ENCODE data around the gene MAP7. TPM values are rescaled to one million over a fixed set of nuclear protein-coding genes. Genes with fewer than 3 reads are reported as not detected.

MAP7 gene
- total RNA-seq, 1 experiment from 2014 or later = 33.7 TPM

- no peaks in the 10 kb centered on the region for H3K79me2 ChIP-seq (ENCODE audit: low read depth)
- ChIA-PET CTCF (no interaction called here), POLR2A (ENCODE audit: unreplicated experiment) (no interaction called here)
- H3K27ac ChIP-seq = no peak overlapping the region
- intact Hi-C loops (cut with micrococcal nuclease; ENCODE audit: unreplicated experiment) = loop anchor here (1.0 to 10.0 kb wide), 5 partner anchors 68 to 867 kb away; partner anchors contain the start of genes MAP7 and MTFR2
- no peak overlapping the region for H3K4me2 ChIP-seq
- TF ChIP-seq EZH2 (IDR thresholded peaks at IDR 0.05; ENCODE audit: low read depth) = no peak
- TF ChIP-seq, protein P1, sequence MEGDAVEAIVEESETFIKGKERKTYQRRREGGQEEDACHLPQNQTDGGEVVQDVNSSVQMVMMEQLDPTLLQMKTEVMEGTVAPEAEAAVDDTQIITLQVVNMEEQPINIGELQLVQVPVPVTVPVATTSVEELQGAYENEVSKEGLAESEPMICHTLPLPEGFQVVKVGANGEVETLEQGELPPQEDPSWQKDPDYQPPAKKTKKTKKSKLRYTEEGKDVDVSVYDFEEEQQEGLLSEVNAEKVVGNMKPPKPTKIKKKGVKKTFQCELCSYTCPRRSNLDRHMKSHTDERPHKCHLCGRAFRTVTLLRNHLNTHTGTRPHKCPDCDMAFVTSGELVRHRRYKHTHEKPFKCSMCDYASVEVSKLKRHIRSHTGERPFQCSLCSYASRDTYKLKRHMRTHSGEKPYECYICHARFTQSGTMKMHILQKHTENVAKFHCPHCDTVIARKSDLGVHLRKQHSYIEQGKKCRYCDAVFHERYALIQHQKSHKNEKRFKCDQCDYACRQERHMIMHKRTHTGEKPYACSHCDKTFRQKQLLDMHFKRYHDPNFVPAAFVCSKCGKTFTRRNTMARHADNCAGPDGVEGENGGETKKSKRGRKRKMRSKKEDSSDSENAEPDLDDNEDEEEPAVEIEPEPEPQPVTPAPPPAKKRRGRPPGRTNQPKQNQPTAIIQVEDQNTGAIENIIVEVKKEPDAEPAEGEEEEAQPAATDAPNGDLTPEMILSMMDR (conservative IDR thresholded peaks at IDR 0.05) = no peak
- DNase-seq = no peak
- no peaks in the 10 kb centered on the region for H3K36me3 ChIP-seq (ENCODE audit: low read depth)
- no peak overlapping the region for H3K4me3 ChIP-seq
- H3K9me3 ChIP-seq (ENCODE audit: insufficient read depth, low read depth) = no peaks in the 10 kb centered on the region
- no peaks in the 10 kb centered on the region for H3K9me2 ChIP-seq (ENCODE audit: insufficient read depth)
- H2AFZ ChIP-seq = peak overlapping the region; percentile 62
- H3F3A ChIP-seq (ENCODE audit: insufficient read depth, low read depth) = no peaks in the 10 kb centered on the region
- no peaks in the 10 kb centered on the region for H4K20me1 ChIP-seq (ENCODE audit: insufficient read depth)
- no peaks in the 10 kb centered on the region for H3K4me1 ChIP-seq (replicated peaks; ENCODE audit: insufficient read depth)
- BruUV-seq (replicated peaks) = no TSS peak
- H3K27me3 ChIP-seq (ENCODE audit: insufficient read depth, low read depth) = no peaks in the 10 kb centered on the region
Observed at GRCh38 chr6:136317971-136318370, 232.3 kb downstream of the MAP7 start.

DNA sequence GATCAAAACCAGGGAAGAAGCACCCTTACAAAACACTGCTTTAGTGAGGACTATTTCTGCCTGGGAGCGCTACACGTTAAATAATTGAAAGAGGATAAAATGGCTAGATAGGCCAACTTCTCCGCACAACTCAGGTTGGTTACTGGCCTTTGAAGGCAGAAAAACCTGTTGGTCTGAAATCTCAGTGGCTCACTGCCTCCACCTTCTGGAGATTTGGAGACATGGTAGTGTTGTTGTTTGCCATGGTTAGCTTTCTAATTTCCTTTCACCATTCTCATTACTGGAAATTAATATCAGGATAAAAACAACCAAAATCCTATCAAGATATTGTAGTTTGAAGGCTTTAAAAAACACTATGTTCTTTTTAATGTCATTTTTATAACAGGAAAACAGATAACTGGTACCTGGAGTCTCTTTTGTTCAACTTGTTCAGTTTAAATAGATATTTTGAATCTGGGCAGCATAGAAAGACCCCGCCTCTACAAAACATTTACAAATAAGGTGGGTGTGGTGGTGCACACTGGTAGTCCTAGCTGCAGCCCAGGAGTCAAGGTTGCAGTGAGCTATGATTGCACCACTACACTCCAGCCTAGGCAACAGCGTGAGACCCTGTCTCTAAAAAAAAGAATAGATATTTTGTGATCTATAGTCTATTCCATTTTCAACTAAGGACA, 233.1 kb downstream of the MAP7 start:
- DNase-seq = peak; percentile 45 to 60
- Histone ChIP-seq H3K4me2 (peak overlapping the region; percentile 11; the same call in 1 of the 2 replicates), H3K27me3 (ENCODE audit: insufficient read depth, low read depth) (no peaks in the 10 kb centered on the region), H3K9me3 (ENCODE audit: insufficient read depth, low read depth) (no peaks in the 10 kb centered on the region), H2AFZ (no peak overlapping the region), H3K4me1 (replicated peaks; ENCODE audit: insufficient read depth) (no peaks in the 10 kb centered on the region), H3F3A (ENCODE audit: insufficient read depth, low read depth) (no peaks in the 10 kb centered on the region), H3K36me3 (ENCODE audit: low read depth) (no peaks in the 10 kb centered on the region), H3K4me3 (no peak overlapping the region), H3K9me2 (ENCODE audit: insufficient read depth) (no peaks in the 10 kb centered on the region), H4K20me1 (ENCODE audit: insufficient read depth) (no peaks in the 10 kb centered on the region), H3K79me2 (ENCODE audit: low read depth) (no peaks in the 10 kb centered on the region), H3K27ac (no peak overlapping the region)
- CTCF ChIA-PET = no interaction called here
- BruUV-seq (replicated peaks) = no TSS peak
- POLR2A ChIA-PET (ENCODE audit: unreplicated experiment) = no interaction called here
- intact Hi-C loops (cut with micrococcal nuclease; ENCODE audit: unreplicated experiment) = loop anchor here (1.0 to 10.0 kb wide), 5 partner anchors 67 to 866 kb away; partner anchors contain the start of genes MAP7 and MTFR2
- no peak for TF ChIP-seq EZH2 (IDR thresholded peaks at IDR 0.05; ENCODE audit: low read depth)
- TF ChIP-seq, protein P1 (conservative IDR thresholded peaks at IDR 0.05) = peak; percentile 94

DNA sequence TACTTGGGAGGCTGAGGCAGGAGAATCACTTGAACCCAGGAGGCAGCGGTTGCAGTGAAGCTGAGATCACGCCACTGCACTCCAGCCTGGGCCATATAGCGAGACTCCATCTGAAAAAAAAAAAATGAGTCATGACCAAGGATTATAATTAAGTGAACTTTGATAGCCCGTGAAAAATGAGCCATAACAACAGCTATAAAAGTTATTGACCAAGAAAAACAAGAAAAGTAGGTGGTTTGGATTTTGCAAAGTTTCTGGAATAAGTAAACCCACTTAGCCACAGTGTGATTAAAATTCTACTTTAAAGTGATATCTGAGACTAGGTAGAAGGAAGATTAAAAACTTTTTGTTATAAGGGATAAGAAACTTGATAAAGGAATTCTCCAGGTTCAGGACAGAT, 234.6 kb downstream of the MAP7 start:
- TF ChIP-seq, protein P1 (conservative IDR thresholded peaks at IDR 0.05) = no peak
- no peak for TF ChIP-seq EZH2 (IDR thresholded peaks at IDR 0.05; ENCODE audit: low read depth)
- DNase-seq = no peak
- Histone ChIP-seq H3K36me3 (ENCODE audit: low read depth) (no peaks in the 10 kb centered on the region), H3K9me2 (ENCODE audit: insufficient read depth) (no peaks in the 10 kb centered on the region), H3K27ac (no peak overlapping the region), H3K4me1 (replicated peaks; ENCODE audit: insufficient read depth) (no peaks in the 10 kb centered on the region), H3F3A (ENCODE audit: insufficient read depth, low read depth) (no peaks in the 10 kb centered on the region), H3K27me3 (ENCODE audit: insufficient read depth, low read depth) (no peaks in the 10 kb centered on the region), H3K9me3 (ENCODE audit: insufficient read depth, low read depth) (no peaks in the 10 kb centered on the region), H3K4me3 (no peak overlapping the region), H4K20me1 (ENCODE audit: insufficient read depth) (no peaks in the 10 kb centered on the region), H2AFZ (no peak overlapping the region; the same call in none of the 2 replicates), H3K4me2 (no peak overlapping the region), H3K79me2 (ENCODE audit: low read depth) (no peaks in the 10 kb centered on the region)
- BruUV-seq (replicated peaks) = no TSS peak
- intact Hi-C loops (cut with micrococcal nuclease; ENCODE audit: unreplicated experiment) = loop anchor here (10.0 kb wide), 1 partner anchor 781 kb away; no protein-coding TSS in a partner anchor
- CTCF ChIA-PET = interaction anchor here (0.6 kb wide), 1 partner anchor 865 kb away, joined by 3 read pairs; no protein-coding TSS in a partner anchor
- POLR2A ChIA-PET (ENCODE audit: unreplicated experiment) = interaction anchor here (0.6 kb wide), 1 partner anchor 26 kb away, joined by 3 read pairs; the partner anchor contains the start of gene BCLAF1

Measured in PC-9 (cell line).